Mucosa of descending colon (tissue), 3 donors: ENCODE measurements around the gene PRSS48. TPM values are rescaled to one million over a fixed set of nuclear protein-coding genes. Genes with fewer than 3 reads are reported as not detected.
"Not testable (repeated sequence)": the region's sequence is repeated elsewhere in the genome, so short reads cannot be mapped to it uniquely, and the experiment has no call there.

Experiments used
- ATAC-seq: fragments of 200-7000 bp; cut with Tn5 transposase; one replicate; pipeline ENCODE4 v1.9.1; 2020; ENCODE audit warnings: mild to moderate bottlenecking, moderate library complexity
- DNase-seq, 3 donors: peaks; one replicate each; pipeline ENCODE4 v3.0.0-alpha.2; 2020
- H3K36me3 ChIP-seq: fragments of 200-600 bp; one replicate; pipeline ENCODE4 v1.8.0; 2021; ENCODE audit warnings: low read depth, mild to moderate bottlenecking
- H3K4me1 ChIP-seq: fragments of 200-600 bp; one replicate; pipeline ENCODE4 v1.8.0; 2021; ENCODE audit warnings: low read depth, mild to moderate bottlenecking
- H3K4me3 ChIP-seq: fragments of 200-600 bp; one replicate; pipeline ENCODE4 v1.8.0; 2021; ENCODE audit warnings: mild to moderate bottlenecking
- H3K9me3 ChIP-seq: fragments of 200-600 bp; one replicate; pipeline ENCODE4 v1.8.0; 2021; ENCODE audit warnings: mild to moderate bottlenecking
- intact Hi-C, 2 donors: fragments of 100-400 bp; cut with DNase I in 1 of 2; cut with micrococcal nuclease in 1 of 2; formaldehyde crosslinking; loops; one replicate each; pipeline versions ENCODE4 v1.11.0 to v1.11.1; 2022; cut with DNase I, micrococcal nuclease
- total RNA-seq, 3 donors: library from RNA; stranded (reverse); fragmentation: NEBNext Ultra II Directional in 2 of 3; extraction: Animal tissue kit (Norgen Biotek cat#: 25700) in 2 of 3; gene quantifications; one replicate each; pipeline versions ENCODE4 v1.2.1 to v1.2.4, GENCODE V29; 2021 to 2023
- TF ChIP-seq, protein P1 (sequence below): fragments of 200-600 bp; IDR thresholded peaks from one replicate; pipeline ENCODE4 v1.8.0; 2022; ENCODE audit warnings: antibody characterized with exemption, mild to moderate bottlenecking
- donor health status: DM: no; HTN: no; CAD: no; lungs with moderate emphysema.
- donor health status: DM: no; HTN: no; CAD: no.
- donor health status: DM: no; HTN: yes; CAD: no.

Gene PRSS48
- total RNA-seq, 3 donors from 2014 or later, result not detected

DNA sequence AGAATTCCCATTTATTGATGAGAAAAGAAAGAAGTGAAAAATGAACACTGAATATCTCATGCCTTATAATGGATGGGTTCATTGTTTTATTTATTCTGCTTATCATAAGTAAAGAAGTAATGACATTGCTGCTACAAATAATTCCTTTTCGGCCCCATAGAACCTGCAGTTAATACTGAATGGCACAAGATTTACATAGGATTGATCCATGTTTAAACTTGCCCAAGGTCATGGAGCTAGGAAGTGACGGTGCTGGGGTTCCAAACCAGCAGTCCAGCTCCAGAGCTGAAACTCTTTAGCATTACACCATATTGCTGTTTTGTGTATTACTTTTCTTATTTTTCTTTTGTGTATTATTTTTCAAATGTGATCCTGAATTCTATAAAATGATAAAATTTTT, 30.2 kb upstream of the PRSS48 start:
- intact Hi-C loops, result no loop called here
- Histone ChIP-seq H3K36me3 (no peaks in the 10 kb centered on the region), H3K9me3 (no peaks in the 10 kb centered on the region), H3K4me3 (no peak overlapping the region), H3K4me1 (peaks cover 5% of the 10 kb centered on the region)
- DNase-seq (no peak), ATAC-seq (no peak)
- TF ChIP-seq, protein P1, sequence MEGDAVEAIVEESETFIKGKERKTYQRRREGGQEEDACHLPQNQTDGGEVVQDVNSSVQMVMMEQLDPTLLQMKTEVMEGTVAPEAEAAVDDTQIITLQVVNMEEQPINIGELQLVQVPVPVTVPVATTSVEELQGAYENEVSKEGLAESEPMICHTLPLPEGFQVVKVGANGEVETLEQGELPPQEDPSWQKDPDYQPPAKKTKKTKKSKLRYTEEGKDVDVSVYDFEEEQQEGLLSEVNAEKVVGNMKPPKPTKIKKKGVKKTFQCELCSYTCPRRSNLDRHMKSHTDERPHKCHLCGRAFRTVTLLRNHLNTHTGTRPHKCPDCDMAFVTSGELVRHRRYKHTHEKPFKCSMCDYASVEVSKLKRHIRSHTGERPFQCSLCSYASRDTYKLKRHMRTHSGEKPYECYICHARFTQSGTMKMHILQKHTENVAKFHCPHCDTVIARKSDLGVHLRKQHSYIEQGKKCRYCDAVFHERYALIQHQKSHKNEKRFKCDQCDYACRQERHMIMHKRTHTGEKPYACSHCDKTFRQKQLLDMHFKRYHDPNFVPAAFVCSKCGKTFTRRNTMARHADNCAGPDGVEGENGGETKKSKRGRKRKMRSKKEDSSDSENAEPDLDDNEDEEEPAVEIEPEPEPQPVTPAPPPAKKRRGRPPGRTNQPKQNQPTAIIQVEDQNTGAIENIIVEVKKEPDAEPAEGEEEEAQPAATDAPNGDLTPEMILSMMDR, result no peak

DNA sequence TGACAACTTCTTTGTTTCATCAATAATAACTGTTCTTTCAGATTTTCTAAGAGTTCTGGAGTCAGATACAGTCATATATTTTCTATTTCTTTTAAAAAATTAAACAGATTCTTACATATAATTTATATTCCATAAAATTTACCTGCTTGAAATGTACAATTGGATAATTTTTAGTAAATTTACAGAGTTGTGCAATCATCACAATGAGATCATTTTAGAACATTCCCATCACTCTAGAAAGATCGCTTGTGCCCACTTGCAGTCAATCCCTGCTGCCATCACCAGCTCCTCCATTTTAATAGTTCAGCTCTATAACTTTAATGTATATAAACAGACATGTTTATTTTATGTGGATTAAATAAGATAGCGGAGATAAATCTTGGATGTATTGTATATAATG, 29.6 kb upstream of the PRSS48 start:
- intact Hi-C loops, result no loop called here
- TF ChIP-seq, protein P1, result no peak
- no peak for ATAC-seq
- H3K4me1 ChIP-seq, result peaks cover 5% of the 10 kb centered on the region
- no peak for DNase-seq
- H3K4me3 ChIP-seq, result no peak overlapping the region
- H3K36me3 ChIP-seq, result no peaks in the 10 kb centered on the region
- H3K9me3 ChIP-seq, result no peaks in the 10 kb centered on the region

DNA sequence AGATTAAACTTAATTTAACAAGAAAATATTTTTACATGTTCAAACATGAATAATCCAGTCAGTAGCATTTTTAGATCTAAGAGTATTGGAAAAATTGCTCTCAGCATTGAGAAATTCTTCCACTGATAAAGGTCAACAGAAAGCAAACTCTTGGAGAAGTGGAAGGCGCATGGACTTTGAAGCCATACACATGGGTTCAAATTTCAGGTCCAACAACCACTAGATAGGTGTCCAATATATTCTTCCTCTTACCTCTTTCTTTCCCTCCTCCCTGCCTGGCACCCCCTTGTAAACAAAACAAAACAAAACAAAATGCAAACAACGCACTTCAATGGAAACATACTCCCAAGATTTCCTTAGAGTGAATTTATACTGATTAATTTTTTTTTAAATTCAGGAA, 28.4 kb upstream of the PRSS48 start:
- no peak for ATAC-seq
- Histone ChIP-seq H3K4me1 (peaks cover 5% of the 10 kb centered on the region), H3K4me3 (no peak overlapping the region), H3K36me3 (no peaks in the 10 kb centered on the region), H3K9me3 (no peaks in the 10 kb centered on the region)
- DNase-seq, result no peak
- intact Hi-C loops, result no loop called here
- TF ChIP-seq, protein P1, result no peak

DNA sequence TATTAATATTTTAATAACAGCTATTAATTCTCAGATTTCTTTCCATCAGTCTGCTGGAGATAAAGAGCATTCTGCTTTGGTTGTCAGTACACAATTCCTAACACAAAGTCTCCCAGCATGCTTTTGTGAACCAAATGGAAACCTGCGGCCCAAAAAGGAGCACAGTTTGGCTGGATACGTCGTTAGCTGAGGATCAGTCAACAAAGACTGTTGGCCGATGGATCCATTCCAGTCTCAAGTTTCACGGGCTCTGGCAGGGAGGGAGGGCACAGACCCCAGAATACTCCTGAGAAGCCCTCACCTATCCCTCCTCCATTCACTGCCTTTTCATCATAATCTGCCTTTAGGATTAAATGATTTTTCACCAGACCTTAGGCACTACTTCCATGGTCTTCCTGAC, 26.3 kb upstream of the PRSS48 start:
- Histone ChIP-seq H3K9me3 (no peaks in the 10 kb centered on the region), H3K36me3 (no peaks in the 10 kb centered on the region), H3K4me1 (peaks cover 5% of the 10 kb centered on the region), H3K4me3 (no peak overlapping the region)
- intact Hi-C loops, result no loop called here
- TF ChIP-seq, protein P1, result no peak
- DNase-seq (no peak), ATAC-seq (no peak)

DNA sequence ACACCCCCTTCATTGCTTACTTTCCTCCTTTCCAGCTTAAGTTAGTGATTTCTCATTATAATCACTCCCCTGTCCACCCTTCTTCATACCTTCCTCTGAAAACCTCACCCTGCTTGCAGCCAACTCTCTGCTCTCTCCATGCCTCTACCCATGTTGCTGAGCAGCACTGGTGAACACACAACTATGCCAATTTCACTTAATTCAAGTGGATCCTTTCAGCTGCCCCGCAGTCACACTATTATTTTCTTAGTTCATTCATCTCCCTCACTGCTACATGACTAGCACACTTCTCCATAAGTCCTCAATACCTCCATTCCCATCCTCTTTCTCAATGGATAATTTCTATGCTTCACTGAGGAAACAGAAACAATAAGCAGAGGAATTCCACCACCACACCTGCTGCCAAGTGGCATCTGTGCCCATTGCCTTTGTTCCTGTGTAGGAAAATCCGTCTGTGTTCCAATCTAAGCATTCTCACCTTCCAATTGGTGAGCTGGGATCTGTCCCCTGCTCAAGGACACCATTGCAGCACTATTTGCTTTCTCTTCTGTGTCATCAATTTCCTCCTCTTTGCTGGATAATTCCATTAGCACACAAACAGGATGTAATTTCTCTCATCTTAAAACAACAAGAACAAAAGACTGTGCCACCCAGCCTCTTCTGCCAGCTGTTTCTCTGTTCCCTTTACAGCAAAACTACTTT, 25.2 kb upstream of the PRSS48 start:
- no peak overlapping the region for H3K4me3 ChIP-seq
- peaks cover 5% of the 10 kb centered on the region for H3K4me1 ChIP-seq
- ATAC-seq (no peak), DNase-seq (no peak)
- no peaks in the 10 kb centered on the region for H3K36me3 ChIP-seq
- no peaks in the 10 kb centered on the region for H3K9me3 ChIP-seq
- intact Hi-C loops, result no loop called here
- TF ChIP-seq, protein P1, result no peak

DNA sequence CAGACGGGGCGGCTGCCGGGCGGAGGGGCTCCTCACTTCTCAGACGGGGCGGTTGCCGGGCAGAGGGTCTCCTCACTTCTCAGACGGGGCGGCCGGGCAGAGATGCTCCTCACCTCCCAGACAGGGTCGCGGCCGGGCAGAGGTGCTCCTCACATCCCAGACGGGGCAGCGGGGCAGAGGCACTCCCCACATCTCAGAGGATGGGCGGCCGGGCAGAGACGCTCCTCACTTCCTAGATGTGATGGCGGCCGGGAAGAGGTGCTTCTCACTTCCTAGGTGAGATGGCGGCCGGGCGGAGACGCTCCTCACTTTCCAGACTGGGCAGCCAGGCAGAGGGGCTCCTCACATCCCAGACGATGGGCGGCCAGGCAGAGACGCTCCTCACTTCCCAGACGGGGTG, 21.7 kb upstream of the PRSS48 start:
- H3K4me1 ChIP-seq, H3K36me3 ChIP-seq, H3K9me3 ChIP-seq, H3K4me3 ChIP-seq, ATAC-seq, DNase-seq, intact Hi-C loops: not testable (repeated sequence)

DNA sequence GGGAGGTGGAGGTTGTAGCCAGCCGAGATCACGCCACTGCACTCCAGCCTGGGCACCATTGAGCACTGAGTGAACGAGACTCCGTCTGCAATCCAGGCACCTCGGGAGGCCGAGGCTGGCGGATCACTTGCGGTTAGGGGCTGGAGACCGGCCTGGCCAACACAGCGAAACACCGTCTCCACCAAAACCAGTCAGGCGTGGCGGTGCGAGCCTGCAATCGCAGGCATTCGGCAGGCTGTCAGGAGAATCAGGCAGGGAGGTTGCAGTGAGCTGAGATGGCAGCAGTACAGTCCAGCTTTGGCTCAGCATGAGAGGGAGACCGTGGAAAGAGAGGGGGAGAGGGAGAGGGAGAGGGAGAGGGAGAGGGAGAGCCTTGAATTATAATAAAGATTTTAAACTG, 21.3 kb upstream of the PRSS48 start:
- intact Hi-C loops, ATAC-seq, DNase-seq: not testable (repeated sequence)

More for the DNA sequence above, 21.3 kb upstream of the PRSS48 start:
- H3K9me3 ChIP-seq, H3K4me1 ChIP-seq, H3K4me3 ChIP-seq, H3K36me3 ChIP-seq: not testable (repeated sequence)
